Measurements from ENCODE around the gene PKIG.

GRCh38 chr20:44643596-44644229 lies 61.3 kb downstream of the PKIG start:
- no peak for TF ChIP-seq CTCF (IDR thresholded peaks at IDR 0.05)
- TF ChIP-seq POLR2A (IDR thresholded peaks at IDR 0.05), result no peak

Data from body of pancreas (tissue), 4 donors.